PC-9 (cell line): ENCODE data around the gene AGMO. TPM values are rescaled to one million over a fixed set of nuclear protein-coding genes. Genes with fewer than 3 reads are reported as not detected.

Experiments
- BruUV-seq: library from RNA; stranded (reverse); fragments of 400-500 nt; replicated peaks from 2 replicates; lab custom pipeline; 2021; lab: Mats Ljungman, UMichigan
- CTCF ChIA-PET: fragments of 300-600 bp; sonication (Branson Sonifier 250); formaldehyde crosslinking; loops from one replicate; lab custom pipeline; 2022; ENCODE audit warnings: antibody characterized with exemption; lab: Charles Lee
- POLR2A ChIA-PET: fragments of 300-600 bp; sonication (Branson Sonifier 250); formaldehyde crosslinking; loops from one replicate; lab custom pipeline; 2022; ENCODE audit warnings: antibody characterized with exemption; ENCODE audit not compliant: unreplicated experiment; lab: Charles Lee
- DNase-seq, 2 experiments: peaks; one replicate each; pipeline versions ENCODE4 v3.0.0 to v3.0.0-alpha.2; 2015 to 2022; ENCODE audit warnings: mixed read lengths in 1 of 2
- H2AFZ ChIP-seq: fragments of 200-600 bp; sonication (generic); 2 replicates; pipeline ENCODE4 v1.8.1; 2017; ENCODE audit warnings: antibody characterized with exemption
- H3F3A ChIP-seq: fragments of 200-600 bp; sonication (generic); 2 replicates; pipeline ENCODE4 v1.8.1; 2017; ENCODE audit warnings: antibody characterized with exemption, mild to moderate bottlenecking, low read depth; ENCODE audit not compliant: insufficient read depth
- H3K27ac ChIP-seq: fragments of 200-600 bp; sonication (generic); 2 replicates; pipeline ENCODE4 v1.6.1; 2016; ENCODE audit warnings: mixed run types
- H3K27me3 ChIP-seq: fragments of 200-600 bp; sonication (generic); 2 replicates; pipeline ENCODE4 v1.6.1; 2016; ENCODE audit warnings: low read depth, mixed run types; ENCODE audit not compliant: insufficient read depth
- H3K36me3 ChIP-seq: fragments of 200-600 bp; sonication (generic); 2 replicates; pipeline ENCODE4 v1.6.1; 2016; ENCODE audit warnings: low read depth, mixed run types
- H3K4me1 ChIP-seq: fragments of 200-600 bp; sonication (generic); replicated peaks from 2 replicates; pipeline ENCODE4 v1.6.1; 2016; ENCODE audit warnings: mixed run types; ENCODE audit not compliant: insufficient read depth
- H3K4me2 ChIP-seq: fragments of 200-600 bp; sonication (generic); 2 replicates; pipeline ENCODE4 v1.6.1; 2017; ENCODE audit warnings: mixed run types
- H3K4me3 ChIP-seq: fragments of 200-600 bp; sonication (generic); 2 replicates; pipeline ENCODE4 v1.6.1; 2016; ENCODE audit warnings: mixed run types
- H3K79me2 ChIP-seq: fragments of 200-600 bp; sonication (generic); 2 replicates; pipeline ENCODE4 v1.6.1; 2017; ENCODE audit warnings: low read depth, mixed run types
- H3K9me2 ChIP-seq: fragments of 200-600 bp; sonication (generic); 2 replicates; pipeline ENCODE4 v1.8.1; 2017; ENCODE audit warnings: mild to moderate bottlenecking; ENCODE audit not compliant: insufficient read depth
- H3K9me3 ChIP-seq: fragments of 200-600 bp; sonication (generic); 2 replicates; pipeline ENCODE4 v1.8.1; 2016; ENCODE audit warnings: low read depth; ENCODE audit not compliant: insufficient read depth
- H4K20me1 ChIP-seq: fragments of 200-600 bp; sonication (generic); 2 replicates; pipeline ENCODE4 v1.8.1; 2017; ENCODE audit not compliant: insufficient read depth
- EZH2 ChIP-seq: fragments of 200-600 bp; sonication (generic); IDR thresholded peaks from 2 replicates; pipeline ENCODE4 v1.8.0; 2017; ENCODE audit warnings: antibody characterized with exemption, low read depth
- intact Hi-C: fragments of 100-400 bp; cut with micrococcal nuclease; formaldehyde crosslinking; loops from one replicate; pipeline ENCODE4 v1.10.0; 2022; ENCODE audit not compliant: unreplicated experiment
- total RNA-seq: library from RNA; stranded (reverse); gene quantifications from 2 replicates; pipeline ENCODE4 v1.2.3, GENCODE V29; 2021
- TF ChIP-seq, protein P1 (sequence below): fragments of 200-600 bp; sonication (generic); conservative IDR thresholded peaks from 2 replicates; pipeline ENCODE4 v1.6.1; 2017; ENCODE audit warnings: mixed run types, antibody characterized with exemption, mild to moderate bottlenecking, moderate library complexity

The AGMO gene
- total RNA-seq, 1 experiment from 2014 or later = not detected

DNA sequence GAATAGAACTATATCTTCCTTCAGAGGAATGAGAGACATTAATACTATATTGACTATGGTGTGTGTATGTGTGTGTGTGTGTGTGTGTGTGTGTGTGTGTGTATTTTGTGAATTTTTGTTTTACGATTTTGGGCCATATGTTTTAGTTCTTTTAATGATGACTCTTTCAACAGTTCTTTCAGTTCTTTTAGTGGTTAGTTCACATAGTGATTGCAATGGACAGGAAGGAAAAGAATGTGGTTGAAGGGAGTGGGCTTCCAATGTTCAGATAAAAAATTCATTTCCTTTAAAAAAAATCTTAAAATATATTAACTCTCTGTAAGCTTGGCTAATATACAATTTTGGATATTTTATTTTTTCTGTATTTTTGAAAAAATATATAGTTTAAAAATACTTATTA, 343.6 kb downstream of the AGMO start:
- Histone ChIP-seq H3K27ac (no peak overlapping the region), H3F3A (no peaks in the 10 kb centered on the region), H4K20me1 (no peaks in the 10 kb centered on the region), H3K27me3 (no peaks in the 10 kb centered on the region), H3K4me1 (no peaks in the 10 kb centered on the region), H3K9me3 (no peaks in the 10 kb centered on the region), H2AFZ (no peak overlapping the region), H3K4me2 (no peak overlapping the region), H3K36me3 (no peaks in the 10 kb centered on the region), H3K4me3 (no peak overlapping the region), H3K79me2 (no peaks in the 10 kb centered on the region), H3K9me2 (no peaks in the 10 kb centered on the region)
- no TSS peak for BruUV-seq
- no peak for DNase-seq
- CTCF ChIA-PET = no interaction called here
- TF ChIP-seq, protein P1, sequence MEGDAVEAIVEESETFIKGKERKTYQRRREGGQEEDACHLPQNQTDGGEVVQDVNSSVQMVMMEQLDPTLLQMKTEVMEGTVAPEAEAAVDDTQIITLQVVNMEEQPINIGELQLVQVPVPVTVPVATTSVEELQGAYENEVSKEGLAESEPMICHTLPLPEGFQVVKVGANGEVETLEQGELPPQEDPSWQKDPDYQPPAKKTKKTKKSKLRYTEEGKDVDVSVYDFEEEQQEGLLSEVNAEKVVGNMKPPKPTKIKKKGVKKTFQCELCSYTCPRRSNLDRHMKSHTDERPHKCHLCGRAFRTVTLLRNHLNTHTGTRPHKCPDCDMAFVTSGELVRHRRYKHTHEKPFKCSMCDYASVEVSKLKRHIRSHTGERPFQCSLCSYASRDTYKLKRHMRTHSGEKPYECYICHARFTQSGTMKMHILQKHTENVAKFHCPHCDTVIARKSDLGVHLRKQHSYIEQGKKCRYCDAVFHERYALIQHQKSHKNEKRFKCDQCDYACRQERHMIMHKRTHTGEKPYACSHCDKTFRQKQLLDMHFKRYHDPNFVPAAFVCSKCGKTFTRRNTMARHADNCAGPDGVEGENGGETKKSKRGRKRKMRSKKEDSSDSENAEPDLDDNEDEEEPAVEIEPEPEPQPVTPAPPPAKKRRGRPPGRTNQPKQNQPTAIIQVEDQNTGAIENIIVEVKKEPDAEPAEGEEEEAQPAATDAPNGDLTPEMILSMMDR = no peak
- TF ChIP-seq EZH2 = no peak
- POLR2A ChIA-PET = no interaction called here
- intact Hi-C loops = no loop called here

- no peak for DNase-seq
- no peaks in the 10 kb centered on the region for H3K36me3 ChIP-seq
- no peaks in the 10 kb centered on the region for H3K9me2 ChIP-seq
- CTCF ChIA-PET = no interaction called here
- TF ChIP-seq EZH2 = no peak
- TF ChIP-seq, protein P1 = no peak
- intact Hi-C loops = no loop called here
- no peak overlapping the region for H3K4me2 ChIP-seq
- H3K4me3 ChIP-seq = no peak overlapping the region
- H3K27me3 ChIP-seq = no peaks in the 10 kb centered on the region
- no peak overlapping the region for H3K27ac ChIP-seq
- BruUV-seq = no TSS peak
- H3K4me1 ChIP-seq = no peaks in the 10 kb centered on the region
- no peaks in the 10 kb centered on the region for H3K9me3 ChIP-seq
- H3K79me2 ChIP-seq = no peaks in the 10 kb centered on the region
- no peaks in the 10 kb centered on the region for H4K20me1 ChIP-seq
- no peak overlapping the region for H2AFZ ChIP-seq
- H3F3A ChIP-seq = no peaks in the 10 kb centered on the region
- POLR2A ChIA-PET = interaction anchor here (0.6 kb wide), 1 partner anchor 190 kb away, joined by 3 read pairs; no protein-coding TSS in a partner anchor
Observed at GRCh38 chr7:15215616-15216015, 346.2 kb downstream of the AGMO start.

DNA sequence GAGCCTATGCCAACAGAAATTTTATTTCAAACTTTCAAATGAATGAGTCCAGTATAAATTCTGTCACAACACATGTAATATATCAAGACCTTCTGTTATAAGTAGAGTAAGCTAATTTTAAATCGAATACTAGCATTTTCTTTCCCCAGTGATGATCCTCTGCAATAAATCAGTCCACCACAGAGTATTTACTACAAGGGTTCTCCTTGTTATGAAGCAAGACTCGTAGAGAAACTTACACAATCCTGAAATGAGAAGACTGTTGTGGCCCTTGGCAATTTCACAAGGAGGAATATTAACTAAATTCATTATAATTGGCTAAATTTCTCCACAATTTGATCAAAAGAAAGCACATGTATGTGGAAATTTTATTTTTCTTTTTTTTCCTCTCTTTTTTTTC, 346.8 kb downstream of the AGMO start:
- Histone ChIP-seq H3K36me3 (no peaks in the 10 kb centered on the region), H4K20me1 (no peaks in the 10 kb centered on the region), H3K4me2 (no peak overlapping the region), H3K79me2 (no peaks in the 10 kb centered on the region), H3K4me3 (no peak overlapping the region), H3K9me2 (no peaks in the 10 kb centered on the region), H3K27me3 (no peaks in the 10 kb centered on the region), H3K9me3 (no peaks in the 10 kb centered on the region), H3K4me1 (no peaks in the 10 kb centered on the region), H2AFZ (peak overlapping the region; percentile 9; the same call in 1 of the 2 replicates), H3K27ac (no peak overlapping the region), H3F3A (no peaks in the 10 kb centered on the region)
- intact Hi-C loops = no loop called here
- CTCF ChIA-PET = no interaction called here
- POLR2A ChIA-PET = no interaction called here
- DNase-seq = no peak
- TF ChIP-seq, protein P1 = no peak
- TF ChIP-seq EZH2 = no peak
- no TSS peak for BruUV-seq
